GM12878 (cell line): Measurements from ENCODE around the gene PRKCD. TPM values are rescaled to one million over a fixed set of nuclear protein-coding genes. Genes with fewer than 3 reads are reported as not detected.

Experiments
- BCLAF1 ChIP-seq: fragments of 450-650 bp; IDR thresholded peaks from 2 replicates; pipeline ENCODE4 v1.6.1; 2017; ENCODE audit warnings: antibody characterized with exemption, mild to moderate bottlenecking, moderate library complexity
- CBFB ChIP-seq: IDR thresholded peaks from 2 replicates; pipeline ENCODE4 v1.6.1; 2016; ENCODE audit warnings: antibody characterized with exemption, low read depth
- CBX3 ChIP-seq: fragments of 200-600 bp; sonication (generic); IDR thresholded peaks from 2 replicates; pipeline ENCODE4 v1.6.1; 2016; ENCODE audit warnings: low read depth, borderline replicate concordance
- DPF2 ChIP-seq: fragments of 450-650 bp; IDR thresholded peaks from 2 replicates; pipeline ENCODE4 v1.6.1; 2017; ENCODE audit warnings: mild to moderate bottlenecking
- E2F4 ChIP-seq: IDR thresholded peaks from 2 replicates; pipeline ENCODE4 v1.6.1; 2012; ENCODE audit warnings: low read depth, low read length, improper control_type of control experiment
- FOXK2 ChIP-seq: fragments of 450-650 bp; IDR thresholded peaks from 2 replicates; pipeline ENCODE4 v1.6.1; 2017; ENCODE audit warnings: mild to moderate bottlenecking, moderate library complexity
- HDAC6 ChIP-seq: fragments of 200-600 bp; sonication (generic); IDR thresholded peaks from one replicate; pipeline ENCODE4 v1.8.0; 2017; ENCODE audit warnings: antibody characterized with exemption; ENCODE audit not compliant: unreplicated experiment
- IKZF1 ChIP-seq: fragments of 450-650 bp; conservative IDR thresholded peaks from 2 replicates; pipeline ENCODE4 v1.6.1; 2017; ENCODE audit warnings: antibody characterized with exemption, mild to moderate bottlenecking
- MEF2B ChIP-seq: fragments of 450-650 bp; IDR thresholded peaks from 2 replicates; pipeline ENCODE4 v1.6.1; 2018; ENCODE audit warnings: mild to moderate bottlenecking, moderate library complexity; ENCODE audit not compliant: partially characterized antibody, poor library complexity, severe bottlenecking
- MTA3 ChIP-seq: IDR thresholded peaks from 2 replicates; pipeline ENCODE4 v1.6.1; 2012; ENCODE audit warnings: low read length, inconsistent platforms, borderline replicate concordance
- MXI1 ChIP-seq: fragments of 150-350 bp; IDR thresholded peaks from 2 replicates; pipeline ENCODE4 v1.6.1; 2011; ENCODE audit warnings: low read depth, mild to moderate bottlenecking, inconsistent platforms, low read length, improper control_type of control experiment
- NFYB ChIP-seq: IDR thresholded peaks from 2 replicates; pipeline ENCODE4 v1.6.1; 2011; ENCODE audit warnings: low read depth, mild to moderate bottlenecking, low read length, improper control_type of control experiment, moderate library complexity; ENCODE audit not compliant: insufficient read depth
- NRF1 ChIP-seq: conservative IDR thresholded peaks from 2 replicates; pipeline ENCODE4 v1.6.1; 2011; ENCODE audit warnings: mild to moderate bottlenecking, low read depth, low read length, improper control_type of control experiment
- POLR2AphosphoS5 ChIP-seq: IDR thresholded peaks from 2 replicates; pipeline ENCODE4 v1.6.1; 2011; ENCODE audit warnings: mild to moderate bottlenecking, low read length, inconsistent platforms
- POU2F2 ChIP-seq: IDR thresholded peaks from 3 replicates; pipeline ENCODE4 v1.6.1; 2011; ENCODE audit warnings: low read depth, mild to moderate bottlenecking, low read length, borderline replicate concordance
- SPI1 ChIP-seq: IDR thresholded peaks from 2 replicates; pipeline ENCODE4 v1.6.1; 2011; ENCODE audit warnings: low read depth, mild to moderate bottlenecking, low read length, moderate library complexity, borderline replicate concordance; ENCODE audit not compliant: insufficient read depth
- SUZ12 ChIP-seq: fragments of 200-600 bp; sonication (generic); IDR thresholded peaks from one replicate; pipeline ENCODE4 v1.6.1; 2018; ENCODE audit warnings: antibody characterized with exemption, mild to moderate bottlenecking; ENCODE audit not compliant: unreplicated experiment
- YY1 ChIP-seq: IDR thresholded peaks from 2 replicates; pipeline ENCODE4 v1.6.1; 2011; ENCODE audit warnings: low read depth, mild to moderate bottlenecking, low read length
- ZBTB33 ChIP-seq: fragments of 450-650 bp; IDR thresholded peaks from 2 replicates; pipeline ENCODE4 v1.6.1; 2017; ENCODE audit warnings: mild to moderate bottlenecking
- ZNF274 ChIP-seq: IDR thresholded peaks from one replicate; pipeline ENCODE4 v1.8.0; 2011; ENCODE audit not compliant: insufficient read length, insufficient read depth
- ZSCAN29 ChIP-seq: fragments of 450-650 bp; IDR thresholded peaks from 2 replicates; pipeline ENCODE4 v1.6.1; 2017; ENCODE audit warnings: mild to moderate bottlenecking, moderate library complexity
- polyA plus RNA-seq, 11 experiments: library from polyadenylated mRNA; depleted of rRNA in 4 of 11; unstranded in 6 of 11; stranded (reverse) in 5 of 11; fragments of >200 nt; fragmentation: Nextera tagmentation in 4 of 11; fragmentation: Illumina TruSeq in 1 of 11; extraction: Ambion mirVana in 4 of 11; extraction: Trizol in 1 of 11; gene quantifications; 1 replicate in 1 of 11; 2 replicates in 10 of 11; pipeline versions ENCODE4 v1.2.1 to v1.2.3, GENCODE V29; 2011 to 2016; ENCODE audit warnings: inconsistent platforms in 2 of 11, missing spikeins in 2 of 11, low read depth in 1 of 11
- total RNA-seq, 4 experiments: library from RNA; depleted of rRNA in 3 of 4; stranded (reverse); fragments of >200 nt in 3 of 4; fragmentation: Illumina TruSeq in 1 of 4; extraction: Trizol in 1 of 4; gene quantifications; 2 replicates each; pipeline versions ENCODE4 v1.2.1 to v1.2.3, GENCODE V29; 2013 to 2021

The PRKCD gene
- total and polyA plus RNA-seq, 10 of the 15 experiments (the other 5 are each of a cell fraction or from before 2014, with no cell fraction given): 10.0 to 114 (median 42.4) TPM

GRCh38 chr3:53160660-53161449 is at the start of gene PRKCD (continued):
- TF ChIP-seq ZBTB33 (no peak), ZSCAN29 (peak; percentile 42; the same call in 1 of the 2 replicates), HDAC6 (no peak), FOXK2 (no peak), MEF2B (no peak), SUZ12 (no peak), YY1 (peak; percentile 71; the same call in 1 of the 2 replicates), IKZF1 (peak; percentile 86), POU2F2 (no peak), CBFB (no peak), ZNF274 (no peak), NFYB (no peak), MXI1 (no peak; the same call in 1 of the 2 replicates), E2F4 (no peak), SPI1 (no peak), BCLAF1 (0 out of 2 replicates have a peak, but pooled peaks have one; percentile 16), MTA3 (no peak), CBX3 (no peak), POLR2AphosphoS5 (peak; percentile 65), DPF2 (peak; percentile 89), NRF1 (no peak)
